HTERT RPE-1 (cell line): ENCODE data around the gene LPP.

ENCODE experiments used
- in situ Hi-C: fragments of 300-500 bp; cut with MboI; formaldehyde crosslinking; loops from 4 replicates; pipeline ENCODE4 v1.14.3; 2020; ENCODE audit warnings: low sequenced_read_pairs

LPP gene

GRCh38 chr3:188812198-188812597 lies 658.2 kb downstream of the LPP start:
- in situ Hi-C loops, result no loop called here

- in situ Hi-C loops, result no loop called here
These were observed 660.6 kb downstream of the LPP start for GRCh38 chr3:188814581-188814980.

GRCh38 chr3:188817103-188817934 lies 663.4 kb downstream of the LPP start:
- in situ Hi-C loops, result no loop called here

GRCh38 chr3:188817935-188818269 lies 663.9 kb downstream of the LPP start:
- in situ Hi-C loops, result no loop called here

- in situ Hi-C loops, result no loop called here
These were observed 664.3 kb downstream of the LPP start for GRCh38 chr3:188818282-188818681.

- in situ Hi-C loops, result no loop called here
These were observed 666.0 kb downstream of the LPP start for GRCh38 chr3:188819939-188820338.

- in situ Hi-C loops, result no loop called here
These were observed 668.0 kb downstream of the LPP start for GRCh38 chr3:188822004-188822403.

GRCh38 chr3:188822411-188822810 lies 668.5 kb downstream of the LPP start:
- in situ Hi-C loops, result no loop called here

- in situ Hi-C loops, result no loop called here
These were observed 670.6 kb downstream of the LPP start for GRCh38 chr3:188824566-188824965.

- in situ Hi-C loops, result no loop called here
These were observed 671.9 kb downstream of the LPP start for GRCh38 chr3:188825901-188826300.

- in situ Hi-C loops, result no loop called here
These were observed 672.6 kb downstream of the LPP start for GRCh38 chr3:188826574-188826973.

- in situ Hi-C loops, result no loop called here
These were observed 673.1 kb downstream of the LPP start for GRCh38 chr3:188827103-188827502.

GRCh38 chr3:188827576-188827975 lies 673.6 kb downstream of the LPP start:
- in situ Hi-C loops, result no loop called here

GRCh38 chr3:188829130-188829529 lies 675.2 kb downstream of the LPP start:
- in situ Hi-C loops, result no loop called here

- in situ Hi-C loops, result no loop called here
These were observed 675.6 kb downstream of the LPP start for GRCh38 chr3:188829576-188829975.

GRCh38 chr3:188830893-188831292 lies 676.9 kb downstream of the LPP start:
- in situ Hi-C loops, result no loop called here

GRCh38 chr3:188832146-188832545 lies 678.2 kb downstream of the LPP start:
- in situ Hi-C loops, result no loop called here

- in situ Hi-C loops, result no loop called here
These were observed 679.2 kb downstream of the LPP start for GRCh38 chr3:188832961-188833721.

GRCh38 chr3:188834349-188834748 lies 680.4 kb downstream of the LPP start:
- in situ Hi-C loops, result no loop called here

- in situ Hi-C loops, result no loop called here
These were observed 685.3 kb downstream of the LPP start for GRCh38 chr3:188839187-188839695.

GRCh38 chr3:188840290-188840689 lies 686.3 kb downstream of the LPP start:
- in situ Hi-C loops, result no loop called here

- in situ Hi-C loops, result no loop called here
These were observed 687.9 kb downstream of the LPP start for GRCh38 chr3:188841906-188842305.
